Measurements from ENCODE around the gene FAM193B.

The FAM193B gene

DNA sequence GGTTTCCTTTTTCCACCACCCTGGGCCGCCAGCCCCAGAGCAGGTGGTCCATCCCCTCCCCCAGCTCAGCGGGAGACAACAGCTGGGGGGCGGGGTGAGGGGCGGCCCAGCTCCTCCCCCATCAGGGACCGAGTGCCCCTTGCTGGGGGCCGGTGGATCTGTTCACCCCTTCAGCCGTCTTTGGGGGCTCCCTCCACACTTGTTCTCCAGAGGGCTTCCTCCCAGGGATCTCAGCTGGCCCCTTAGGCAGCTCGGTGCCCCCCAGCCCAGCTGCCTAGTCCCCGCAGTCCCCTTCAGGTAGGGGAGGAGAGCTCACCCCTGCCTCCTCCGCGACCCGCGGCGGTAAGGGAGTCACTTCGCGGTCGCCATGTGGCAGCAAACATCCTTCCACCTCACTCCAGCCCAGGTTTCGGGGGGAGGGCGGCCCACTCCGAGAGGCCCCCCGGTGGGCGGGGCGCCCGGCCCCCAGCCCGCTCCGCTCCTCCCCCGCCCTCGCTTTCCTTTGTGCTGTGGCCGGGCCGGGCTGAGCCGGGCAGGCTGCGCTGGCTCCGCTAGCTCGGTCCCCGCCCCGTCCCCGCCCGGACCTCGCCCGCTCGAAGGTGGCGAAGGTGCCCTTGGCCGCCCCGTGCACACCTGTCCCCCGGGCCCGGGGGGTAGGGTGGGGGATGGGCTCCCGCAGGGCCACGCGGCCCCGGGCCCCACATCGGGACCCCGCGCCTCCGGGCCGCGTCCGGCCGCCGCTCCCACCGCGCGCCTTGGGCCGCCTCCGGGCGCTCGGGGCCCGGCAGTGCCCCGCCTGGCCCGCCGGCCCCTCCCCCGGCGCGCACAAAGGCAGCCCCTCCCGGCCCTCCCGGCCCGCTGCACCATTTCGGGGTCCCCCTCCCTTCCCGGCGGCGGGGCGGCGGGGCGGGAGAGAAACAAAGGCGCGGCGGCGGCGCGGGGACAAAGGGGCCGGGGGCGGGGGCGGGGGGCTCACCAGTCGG, 81.6 kb downstream of the FAM193B start:
- H3K79me2 ChIP-seq (ENCODE audit: control insufficient read depth, low read length), result peaks cover 36% of the 10 kb centered on the region
- H3F3A ChIP-seq (ENCODE audit: control insufficient read depth, insufficient read depth), result 0 out of 2 replicates have a peak, but pooled peaks cover 6% of the 10 kb centered on the region
- no peaks in the 10 kb centered on the region for H3K27me3 ChIP-seq (ENCODE audit: control insufficient read depth, low read length)
- H3K4me2 ChIP-seq (ENCODE audit: low read length), result peak overlapping the region; percentile 95
- H3K4me3 ChIP-seq (ENCODE audit: low read length), result peak overlapping the region; percentile 85
- peaks cover 43% of the 10 kb centered on the region for H3K4me1 ChIP-seq (ENCODE audit: control insufficient read depth, low read length)
- H3K36me3 ChIP-seq (ENCODE audit: control insufficient read depth, low read length), result peaks cover 23% of the 10 kb centered on the region
- no peaks in the 10 kb centered on the region for H3K9me2 ChIP-seq (replicated peaks; ENCODE audit: control insufficient read depth, low read length)
- peak overlapping the region; percentile 36; the same call in 1 of the 2 replicates for H3K27ac ChIP-seq (ENCODE audit: low read depth, low read length)
- no peaks in the 10 kb centered on the region for H3K9me3 ChIP-seq (ENCODE audit: control insufficient read depth, insufficient read depth, low read length)
- peaks cover 13% of the 10 kb centered on the region; the same call in 1 of the 2 replicates for H4K20me1 ChIP-seq (ENCODE audit: control insufficient read depth, insufficient read depth, low read depth, low read length)
- no peak for TF ChIP-seq EZH2phosphoT487 (IDR thresholded peaks at IDR 0.05; ENCODE audit: borderline replicate concordance, low read length)
- TF ChIP-seq, protein P1, sequence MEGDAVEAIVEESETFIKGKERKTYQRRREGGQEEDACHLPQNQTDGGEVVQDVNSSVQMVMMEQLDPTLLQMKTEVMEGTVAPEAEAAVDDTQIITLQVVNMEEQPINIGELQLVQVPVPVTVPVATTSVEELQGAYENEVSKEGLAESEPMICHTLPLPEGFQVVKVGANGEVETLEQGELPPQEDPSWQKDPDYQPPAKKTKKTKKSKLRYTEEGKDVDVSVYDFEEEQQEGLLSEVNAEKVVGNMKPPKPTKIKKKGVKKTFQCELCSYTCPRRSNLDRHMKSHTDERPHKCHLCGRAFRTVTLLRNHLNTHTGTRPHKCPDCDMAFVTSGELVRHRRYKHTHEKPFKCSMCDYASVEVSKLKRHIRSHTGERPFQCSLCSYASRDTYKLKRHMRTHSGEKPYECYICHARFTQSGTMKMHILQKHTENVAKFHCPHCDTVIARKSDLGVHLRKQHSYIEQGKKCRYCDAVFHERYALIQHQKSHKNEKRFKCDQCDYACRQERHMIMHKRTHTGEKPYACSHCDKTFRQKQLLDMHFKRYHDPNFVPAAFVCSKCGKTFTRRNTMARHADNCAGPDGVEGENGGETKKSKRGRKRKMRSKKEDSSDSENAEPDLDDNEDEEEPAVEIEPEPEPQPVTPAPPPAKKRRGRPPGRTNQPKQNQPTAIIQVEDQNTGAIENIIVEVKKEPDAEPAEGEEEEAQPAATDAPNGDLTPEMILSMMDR (IDR thresholded peaks at IDR 0.05; ENCODE audit: low read depth, low read length, poor library complexity, severe bottlenecking), result peak; percentile 10

DNA sequence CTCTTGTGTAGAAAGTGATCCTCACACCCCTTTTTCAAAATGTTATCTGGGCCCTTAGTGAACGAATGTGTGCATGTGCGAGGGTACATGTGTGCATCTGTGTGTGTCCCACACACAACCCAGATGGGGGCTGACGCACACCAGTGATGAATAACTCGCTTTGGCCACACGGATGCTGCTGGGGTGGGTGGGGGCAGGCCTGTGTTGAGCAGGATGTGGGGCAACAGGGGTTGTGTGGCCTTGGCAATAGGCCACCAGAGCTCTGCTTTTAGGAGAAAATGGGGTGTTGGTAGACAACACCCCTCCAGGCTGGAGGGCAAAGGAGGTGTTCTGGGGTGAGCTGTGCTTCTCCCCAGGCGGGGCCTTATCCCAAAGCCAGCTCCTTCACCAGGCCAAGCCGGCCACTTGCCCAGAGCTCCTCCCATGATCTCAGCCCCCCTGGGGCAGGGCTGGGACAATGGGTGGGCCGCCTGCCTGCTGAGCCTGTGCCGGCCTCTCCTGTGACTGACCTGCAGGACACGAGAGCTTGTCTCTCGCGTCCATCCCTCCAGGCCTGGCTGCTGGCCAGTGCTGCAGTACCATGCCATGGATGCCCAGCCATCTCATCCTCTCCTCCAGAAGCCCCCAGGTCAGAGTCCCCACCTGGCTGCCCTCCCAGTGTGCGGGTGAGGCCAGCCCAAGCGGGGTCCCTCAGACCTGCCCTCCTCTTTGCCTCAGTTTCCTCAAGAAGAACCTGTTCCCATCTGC, 82.6 kb downstream of the FAM193B start:
- Histone ChIP-seq H3F3A (ENCODE audit: control insufficient read depth, insufficient read depth) (0 out of 2 replicates have a peak, but pooled peaks cover 6% of the 10 kb centered on the region), H3K4me3 (ENCODE audit: low read length) (peak overlapping the region; percentile 85), H3K4me2 (ENCODE audit: low read length) (peak overlapping the region; percentile 95), H3K9me2 (replicated peaks; ENCODE audit: control insufficient read depth, low read length) (no peaks in the 10 kb centered on the region), H3K9me3 (ENCODE audit: control insufficient read depth, insufficient read depth, low read length) (no peaks in the 10 kb centered on the region), H3K36me3 (ENCODE audit: control insufficient read depth, low read length) (peaks cover 29% of the 10 kb centered on the region), H3K27me3 (ENCODE audit: control insufficient read depth, low read length) (no peaks in the 10 kb centered on the region), H3K4me1 (ENCODE audit: control insufficient read depth, low read length) (peaks cover 41% of the 10 kb centered on the region), H3K79me2 (ENCODE audit: control insufficient read depth, low read length) (peaks cover 36% of the 10 kb centered on the region), H4K20me1 (ENCODE audit: control insufficient read depth, insufficient read depth, low read depth, low read length) (peaks cover 13% of the 10 kb centered on the region; the same call in 1 of the 2 replicates), H3K27ac (ENCODE audit: low read depth, low read length) (peak overlapping the region; percentile 36; the same call in 1 of the 2 replicates)
- TF ChIP-seq EZH2phosphoT487 (IDR thresholded peaks at IDR 0.05; ENCODE audit: borderline replicate concordance, low read length), result no peak
- TF ChIP-seq, protein P1 (IDR thresholded peaks at IDR 0.05; ENCODE audit: low read depth, low read length, poor library complexity, severe bottlenecking), result no peak

DNA sequence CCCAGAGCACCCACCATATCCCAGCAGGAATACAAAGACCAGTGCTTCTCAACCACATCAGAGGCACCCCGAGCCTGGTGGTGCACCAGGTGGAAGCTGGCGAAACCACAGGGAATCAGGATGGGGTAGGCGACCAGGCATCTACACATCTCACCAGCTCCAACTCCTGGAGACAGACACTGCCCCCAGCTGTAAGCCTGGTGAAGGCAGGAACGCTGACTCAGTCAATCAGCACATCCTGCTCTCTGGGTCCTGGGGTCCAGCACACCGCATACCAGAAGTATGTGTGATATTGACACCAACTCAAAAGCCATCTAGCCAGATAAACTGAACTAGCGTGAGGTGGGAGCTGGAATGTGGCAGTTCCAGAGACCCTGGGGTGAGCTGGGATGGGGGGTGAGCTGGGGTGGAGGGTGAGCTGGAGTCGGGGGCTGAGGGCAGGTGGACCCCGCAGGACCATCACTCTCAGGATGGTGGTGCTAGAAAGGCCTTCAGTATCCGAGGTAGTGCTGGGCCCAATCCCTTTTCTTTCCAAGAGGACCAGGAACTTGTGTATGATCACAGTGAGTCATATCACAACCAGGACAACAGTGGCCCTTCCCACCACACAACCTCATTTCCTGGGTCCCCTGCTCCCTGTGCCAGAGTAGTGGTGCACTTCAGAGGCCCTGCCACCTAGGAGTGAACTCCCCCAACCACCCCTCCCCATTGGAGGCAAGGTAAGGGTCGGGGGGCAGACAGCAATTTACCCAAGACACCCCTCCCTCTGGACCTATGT, 83.4 kb downstream of the FAM193B start:
- Histone ChIP-seq H3K4me2 (ENCODE audit: low read length) (peak overlapping the region; percentile 16; the same call in 1 of the 2 replicates), H3K4me1 (ENCODE audit: control insufficient read depth, low read length) (peaks cover 41% of the 10 kb centered on the region), H3K79me2 (ENCODE audit: control insufficient read depth, low read length) (peaks cover 36% of the 10 kb centered on the region), H3K9me3 (ENCODE audit: control insufficient read depth, insufficient read depth, low read length) (no peaks in the 10 kb centered on the region), H3F3A (ENCODE audit: control insufficient read depth, insufficient read depth) (0 out of 2 replicates have a peak, but pooled peaks cover 6% of the 10 kb centered on the region), H3K27me3 (ENCODE audit: control insufficient read depth, low read length) (no peaks in the 10 kb centered on the region), H4K20me1 (ENCODE audit: control insufficient read depth, insufficient read depth, low read depth, low read length) (peaks cover 13% of the 10 kb centered on the region; the same call in 1 of the 2 replicates), H3K9me2 (replicated peaks; ENCODE audit: control insufficient read depth, low read length) (no peaks in the 10 kb centered on the region), H3K27ac (ENCODE audit: low read depth, low read length) (no peak overlapping the region), H3K4me3 (ENCODE audit: low read length) (no peak overlapping the region; the same call in 1 of the 2 replicates), H3K36me3 (ENCODE audit: control insufficient read depth, low read length) (peaks cover 37% of the 10 kb centered on the region)
- TF ChIP-seq, protein P1 (IDR thresholded peaks at IDR 0.05; ENCODE audit: low read depth, low read length, poor library complexity, severe bottlenecking), result no peak
- no peak for TF ChIP-seq EZH2phosphoT487 (IDR thresholded peaks at IDR 0.05; ENCODE audit: borderline replicate concordance, low read length)
